Muscle layer of duodenum (tissue), 2 donors: ENCODE data around the gene FGF19.

Source experiments
- H3K27ac ChIP-seq: one replicate; pipeline ENCODE4 v1.7.0; 2013; ENCODE audit warnings: mild to moderate bottlenecking, low read length
- H3K27me3 ChIP-seq: one replicate; pipeline ENCODE4 v1.7.0; 2013; ENCODE audit warnings: low read depth, mild to moderate bottlenecking, control low read depth, low read length
- H3K36me3 ChIP-seq, 2 donors: one replicate each; pipeline ENCODE4 v1.7.0; 2013; ENCODE audit warnings: low read length in 2 of 2, control low read depth in 1 of 2, mild to moderate bottlenecking in 1 of 2; ENCODE audit not compliant: insufficient read depth in 2 of 2, control insufficient read depth in 1 of 2
- H3K4me1 ChIP-seq, 2 donors: one replicate each; pipeline ENCODE4 v1.7.0; 2013; ENCODE audit warnings: low read length in 2 of 2, mild to moderate bottlenecking in 2 of 2, control low read depth in 1 of 2, moderate library complexity in 1 of 2; ENCODE audit not compliant: insufficient read depth in 2 of 2, control insufficient read depth in 1 of 2
- H3K4me3 ChIP-seq, 2 donors: one replicate each; pipeline ENCODE4 v1.7.0; 2013; ENCODE audit warnings: low read length in 2 of 2, low read depth in 1 of 2, mild to moderate bottlenecking in 1 of 2
- H3K9me3 ChIP-seq, 2 donors: one replicate each; pipeline ENCODE4 v1.7.0; 2013; ENCODE audit warnings: low read length in 2 of 2, control low read depth in 1 of 2, mild to moderate bottlenecking in 1 of 2; ENCODE audit not compliant: control insufficient read depth in 1 of 2
- donor health status: healthy.

The FGF19 gene

DNA sequence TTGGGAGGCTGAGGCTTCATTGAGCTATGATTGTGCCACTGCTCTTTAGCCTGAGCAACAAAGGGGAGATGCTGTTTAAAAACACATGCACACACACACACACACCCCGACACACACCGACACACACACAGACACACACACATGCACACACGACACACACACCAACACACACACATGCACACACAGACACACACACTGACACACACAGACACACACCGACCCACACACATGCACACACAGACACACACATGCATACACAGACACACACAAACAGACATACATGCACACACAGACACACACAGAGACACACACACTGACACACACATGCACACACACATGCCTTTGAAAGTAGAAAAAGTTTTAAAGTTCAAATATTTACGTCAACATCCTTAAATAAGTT, 23.1 kb downstream of the FGF19 start:
- no peaks in the 10 kb centered on the region for H3K27me3 ChIP-seq
- no peaks in the 10 kb centered on the region for H3K9me3 ChIP-seq
- H3K27ac ChIP-seq, result no peak overlapping the region
- H3K4me3 ChIP-seq, result no peak overlapping the region
- peaks cover 0 to 2% of the 10 kb centered on the region in 2 donors for H3K4me1 ChIP-seq
- H3K36me3 ChIP-seq, result no peaks in the 10 kb centered on the region

DNA sequence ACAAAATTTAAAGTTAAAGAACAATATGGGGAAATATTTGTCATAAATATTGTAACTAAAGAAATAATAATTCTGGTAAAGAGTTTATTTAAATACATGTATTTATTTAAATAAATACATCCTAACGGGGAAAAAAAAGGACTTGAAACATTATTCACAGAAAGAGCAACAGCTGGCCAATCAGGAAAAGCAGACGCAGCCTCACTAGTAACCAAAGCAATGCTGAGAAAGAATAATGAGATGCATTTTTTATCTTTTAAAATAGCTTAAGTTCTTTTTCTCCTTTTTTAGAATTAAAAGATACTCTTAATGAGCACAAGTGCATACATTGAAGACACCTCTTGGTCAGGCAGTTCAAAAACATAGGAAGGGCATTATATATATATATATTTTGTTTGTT, 26.1 kb downstream of the FGF19 start:
- Histone ChIP-seq H3K4me1 (peaks cover 6 to 22% of the 10 kb centered on the region in 2 donors), H3K27me3 (no peaks in the 10 kb centered on the region), H3K9me3 (no peaks in the 10 kb centered on the region), H3K36me3 (peaks cover 0 to 8% of the 10 kb centered on the region in 2 donors), H3K4me3 (no peak overlapping the region), H3K27ac (no peak overlapping the region)

DNA sequence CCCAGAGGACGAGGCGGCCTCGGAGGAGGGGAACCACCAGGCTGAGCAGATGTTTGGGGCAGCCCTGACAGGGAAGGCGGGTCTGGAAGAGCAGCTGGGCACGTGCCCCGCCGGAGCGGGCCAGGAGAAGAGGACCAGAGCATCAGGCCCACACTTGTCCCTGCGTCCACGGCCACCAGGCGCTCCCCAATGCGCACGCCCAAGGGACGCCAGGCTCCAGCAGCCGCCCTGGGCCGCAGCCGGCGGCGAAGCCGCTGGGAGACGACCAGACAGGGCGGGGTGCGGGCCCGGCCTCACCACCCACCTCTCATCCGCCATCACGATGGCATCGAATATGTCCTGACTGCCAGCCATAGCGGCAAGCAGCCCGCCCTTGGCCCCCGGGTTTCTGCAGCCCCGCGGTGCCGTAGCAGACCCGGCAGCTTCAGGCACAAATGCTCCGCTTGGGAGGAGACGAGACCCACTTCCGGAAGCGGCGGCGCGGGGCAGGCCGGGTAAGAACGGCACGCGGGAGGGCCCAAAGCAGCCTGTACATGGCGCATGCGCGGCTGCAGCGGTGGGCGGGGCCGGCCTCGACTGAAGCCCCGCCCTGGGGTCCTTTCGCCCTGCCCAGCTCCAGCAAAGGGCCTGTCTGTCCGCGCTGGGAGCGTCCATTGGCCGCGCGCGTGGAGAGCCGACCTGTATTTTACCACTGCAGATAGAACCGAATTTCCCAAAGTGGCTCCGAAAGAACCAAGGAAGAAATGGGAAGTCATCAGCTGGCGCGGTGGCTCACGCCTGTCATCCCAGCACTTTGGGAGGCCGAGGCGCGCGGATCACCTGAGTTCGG, 28.7 kb downstream of the FGF19 start, which contains the start of gene LTO1:
LTO1 (minus strand) TSS at position 468 of the 829 bp plus-strand sequence; CDS start at position 354, 114 bp downstream.
- H3K27me3 ChIP-seq, result no peaks in the 10 kb centered on the region

DNA sequence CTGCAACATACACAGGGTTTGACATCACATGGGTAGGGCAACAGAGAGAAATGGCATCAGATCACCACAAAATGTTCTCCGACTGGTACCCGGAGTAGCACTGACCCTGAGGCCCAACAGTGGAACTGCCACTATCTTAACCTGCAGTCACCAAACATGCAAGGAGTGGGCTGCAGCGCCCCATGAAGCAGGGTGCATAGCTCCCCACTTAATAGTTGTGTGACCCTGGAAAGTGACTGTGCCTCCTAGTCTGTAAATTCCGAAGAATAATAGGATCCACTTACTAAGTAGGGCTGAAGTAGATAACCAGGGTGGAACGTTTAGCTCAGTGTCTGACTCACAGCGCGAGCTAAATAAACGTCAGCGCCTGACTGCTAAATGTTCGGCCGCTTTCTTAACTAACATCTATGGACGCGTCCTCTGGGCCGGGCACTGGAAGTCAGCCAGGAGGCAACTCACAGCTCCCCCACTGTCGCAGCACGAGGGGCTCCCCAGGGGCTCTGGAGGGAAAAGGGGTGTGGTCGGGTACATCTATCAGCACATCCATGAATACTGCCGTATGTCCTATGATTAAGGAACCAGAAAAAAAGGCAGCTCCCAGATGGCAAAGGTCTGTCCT, 29.4 kb downstream of the FGF19 start:
- peak overlapping the region; percentile 80 for H3K27ac ChIP-seq
- peaks cover 9 to 35% of the 10 kb centered on the region in 2 donors for H3K36me3 ChIP-seq
- H3K4me1 ChIP-seq, result peaks cover 13 to 32% of the 10 kb centered on the region in 2 donors
- H3K27me3 ChIP-seq, result no peaks in the 10 kb centered on the region
- peak overlapping the region; percentile 96 to 100 for H3K4me3 ChIP-seq
- H3K9me3 ChIP-seq, result no peaks in the 10 kb centered on the region

More for the DNA sequence above, 28.7 kb downstream of the FGF19 start, which contains the start of gene LTO1:
- Histone ChIP-seq H3K9me3 (no peaks in the 10 kb centered on the region), H3K27ac (peak within 1 kb of the TSS; percentile 80), H3K4me3 (peak within 1 kb of the TSS; percentile 96 to 100), H3K36me3 (peaks cover 9 to 31% of the 10 kb centered on the region in 2 donors), H3K4me1 (peaks cover 10 to 28% of the 10 kb centered on the region in 2 donors)

DNA sequence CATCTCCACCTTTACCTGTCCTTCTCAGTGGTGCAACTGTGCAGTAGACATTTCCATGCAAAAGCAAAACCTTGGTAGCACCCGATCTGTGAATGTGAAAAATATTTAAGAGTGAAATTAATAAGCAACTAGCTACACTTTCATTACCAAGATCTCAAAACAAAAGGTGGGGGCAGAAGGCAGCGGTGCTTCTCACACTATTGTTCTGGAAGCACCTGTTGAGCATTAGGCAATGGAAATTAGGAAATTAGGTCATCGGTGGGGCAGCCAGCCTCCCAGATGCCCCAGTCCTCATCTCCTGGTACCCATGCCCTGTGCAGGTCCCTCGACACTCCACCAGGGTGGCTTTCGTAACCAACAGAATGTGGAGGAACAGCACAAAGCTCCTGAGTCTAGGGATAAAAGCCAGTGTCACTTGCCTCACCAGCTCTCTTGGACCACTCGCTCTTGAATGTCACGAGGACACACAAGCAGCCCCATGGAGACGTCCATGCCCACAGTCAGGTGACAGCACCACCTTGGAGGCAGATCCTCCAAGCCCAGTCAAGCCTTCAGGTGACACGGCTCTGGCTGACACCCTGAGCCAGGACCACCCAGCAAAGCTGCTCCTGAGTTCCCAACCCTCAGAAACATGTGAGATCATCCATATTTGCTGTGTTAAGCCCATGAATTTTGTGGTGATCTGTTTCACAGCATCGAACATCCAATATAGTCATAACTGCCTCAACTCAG, 31.9 kb downstream of the FGF19 start:
- peaks cover 9 to 46% of the 10 kb centered on the region in 2 donors for H3K36me3 ChIP-seq

DNA sequence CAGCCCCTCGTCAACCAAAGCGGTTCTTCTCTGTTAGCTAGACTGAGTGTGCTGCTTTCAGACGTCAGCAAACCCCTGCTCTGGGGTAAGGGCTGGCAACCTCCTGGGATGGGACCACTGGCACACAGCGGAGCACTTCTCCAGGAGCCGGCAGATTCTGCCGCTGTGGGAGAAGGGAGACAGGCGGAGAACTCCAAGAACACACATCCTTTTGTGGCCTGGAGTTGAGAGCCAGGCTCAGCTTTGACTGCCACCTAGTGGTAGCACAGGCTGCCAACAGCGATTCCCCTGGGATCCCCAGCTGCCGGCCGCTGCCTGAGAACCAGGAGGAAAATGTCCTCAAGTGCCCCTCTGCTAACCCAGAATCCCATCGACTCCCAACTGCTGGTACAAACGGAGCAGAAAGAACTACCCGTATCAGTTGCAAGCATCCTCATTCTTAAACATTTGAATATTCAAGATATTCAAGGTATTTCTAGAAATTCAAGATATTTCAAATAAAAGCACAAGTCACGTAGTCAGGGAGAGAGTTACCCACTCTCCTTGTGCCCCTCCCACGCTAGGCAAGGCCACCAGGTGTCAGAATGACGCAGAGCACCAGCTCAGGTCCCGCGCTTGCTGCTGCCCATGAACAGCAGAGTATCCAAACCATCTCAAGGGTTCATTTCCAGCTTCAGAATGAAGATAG, 33.5 kb downstream of the FGF19 start:
- no peaks in the 10 kb centered on the region for H3K9me3 ChIP-seq
- no peak overlapping the region for H3K4me3 ChIP-seq
- H3K27ac ChIP-seq, result no peak overlapping the region
- H3K36me3 ChIP-seq, result peaks cover 15 to 55% of the 10 kb centered on the region in 2 donors
- H3K4me1 ChIP-seq, result peaks cover 13 to 29% of the 10 kb centered on the region in 2 donors
- H3K27me3 ChIP-seq, result no peaks in the 10 kb centered on the region

More for the DNA sequence above, 31.9 kb downstream of the FGF19 start:
- H3K4me1 ChIP-seq, result peaks cover 13 to 32% of the 10 kb centered on the region in 2 donors
- no peak overlapping the region for H3K4me3 ChIP-seq
- H3K9me3 ChIP-seq, result no peaks in the 10 kb centered on the region
- no peak overlapping the region for H3K27ac ChIP-seq
- H3K27me3 ChIP-seq, result no peaks in the 10 kb centered on the region

DNA sequence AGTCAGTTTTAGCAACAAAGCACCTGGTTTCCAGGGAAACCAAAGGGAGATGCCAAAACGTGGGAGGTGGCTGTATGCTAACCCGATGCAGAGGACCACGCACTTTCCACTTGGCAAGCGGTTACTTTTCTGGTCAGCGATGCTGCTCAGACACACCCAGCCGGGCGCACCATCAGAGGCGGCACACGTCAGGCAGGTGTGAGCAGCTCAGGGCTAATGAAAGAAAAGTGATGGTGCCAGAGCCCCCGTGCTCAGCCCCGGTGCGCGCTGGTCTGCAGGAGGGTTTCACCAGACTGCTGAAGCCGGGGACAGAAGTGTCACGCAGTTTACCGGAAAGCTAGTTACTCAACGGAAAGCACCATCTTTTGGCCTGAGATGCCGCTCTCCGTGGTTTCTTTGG, 34.3 kb downstream of the FGF19 start:
- H3K27ac ChIP-seq, result no peak overlapping the region
- peaks cover 13 to 25% of the 10 kb centered on the region in 2 donors for H3K4me1 ChIP-seq
- no peaks in the 10 kb centered on the region for H3K9me3 ChIP-seq
- no peak overlapping the region for H3K4me3 ChIP-seq
- H3K36me3 ChIP-seq, result peaks cover 20 to 57% of the 10 kb centered on the region in 2 donors
- no peaks in the 10 kb centered on the region for H3K27me3 ChIP-seq

DNA sequence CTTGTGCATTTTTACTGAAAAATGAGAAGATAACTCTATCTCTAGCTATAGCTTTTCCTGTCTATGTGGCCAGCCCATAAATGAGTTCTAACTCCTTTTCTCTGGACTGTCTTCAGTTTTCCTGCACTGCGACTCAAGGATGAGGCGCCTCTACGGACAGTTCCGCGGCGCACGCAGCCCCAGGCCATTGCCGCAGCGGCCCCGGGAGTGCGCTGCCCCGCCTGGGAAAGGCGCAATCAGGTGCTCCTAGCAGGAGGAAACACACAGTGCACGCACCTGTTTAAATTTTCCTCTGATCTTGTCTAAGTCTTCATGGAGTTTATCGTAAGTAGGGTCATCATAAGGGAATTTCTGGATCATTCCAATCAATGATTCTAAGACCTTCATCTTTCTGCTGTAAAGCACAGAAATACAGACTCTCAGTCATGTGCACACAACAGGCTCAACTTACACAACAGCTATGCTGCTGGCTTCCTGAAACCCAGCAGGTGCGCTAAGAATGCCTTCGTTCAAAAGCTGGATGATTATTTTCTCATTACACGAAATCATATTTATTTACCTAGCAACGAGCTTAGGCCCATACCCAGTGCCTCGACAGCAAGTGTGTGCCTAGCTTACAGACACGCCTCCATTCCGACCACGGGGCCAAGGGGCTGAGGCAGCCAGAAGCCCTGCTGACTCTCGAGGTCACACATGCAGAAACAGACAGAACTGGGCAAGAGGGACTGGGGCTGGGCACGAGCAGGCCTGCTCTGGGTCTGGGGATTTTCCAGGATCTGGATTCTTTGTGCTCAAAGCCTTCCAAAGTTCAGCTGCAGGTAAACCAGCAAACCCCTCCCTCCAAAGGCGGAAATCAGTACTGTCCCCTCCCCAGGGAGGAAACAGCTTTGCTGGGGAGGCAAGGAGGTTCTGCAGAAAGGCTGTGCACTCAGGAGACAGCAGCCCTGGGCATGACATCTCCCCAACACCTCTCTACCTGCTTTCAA, 35.9 kb downstream of the FGF19 start:
- H3K36me3 ChIP-seq, result peaks cover 20 to 72% of the 10 kb centered on the region in 2 donors
- no peak overlapping the region for H3K4me3 ChIP-seq
- no peak overlapping the region for H3K27ac ChIP-seq
- H3K27me3 ChIP-seq, result no peaks in the 10 kb centered on the region
- peaks cover 7 to 9% of the 10 kb centered on the region in 2 donors for H3K4me1 ChIP-seq
- H3K9me3 ChIP-seq, result no peaks in the 10 kb centered on the region

DNA sequence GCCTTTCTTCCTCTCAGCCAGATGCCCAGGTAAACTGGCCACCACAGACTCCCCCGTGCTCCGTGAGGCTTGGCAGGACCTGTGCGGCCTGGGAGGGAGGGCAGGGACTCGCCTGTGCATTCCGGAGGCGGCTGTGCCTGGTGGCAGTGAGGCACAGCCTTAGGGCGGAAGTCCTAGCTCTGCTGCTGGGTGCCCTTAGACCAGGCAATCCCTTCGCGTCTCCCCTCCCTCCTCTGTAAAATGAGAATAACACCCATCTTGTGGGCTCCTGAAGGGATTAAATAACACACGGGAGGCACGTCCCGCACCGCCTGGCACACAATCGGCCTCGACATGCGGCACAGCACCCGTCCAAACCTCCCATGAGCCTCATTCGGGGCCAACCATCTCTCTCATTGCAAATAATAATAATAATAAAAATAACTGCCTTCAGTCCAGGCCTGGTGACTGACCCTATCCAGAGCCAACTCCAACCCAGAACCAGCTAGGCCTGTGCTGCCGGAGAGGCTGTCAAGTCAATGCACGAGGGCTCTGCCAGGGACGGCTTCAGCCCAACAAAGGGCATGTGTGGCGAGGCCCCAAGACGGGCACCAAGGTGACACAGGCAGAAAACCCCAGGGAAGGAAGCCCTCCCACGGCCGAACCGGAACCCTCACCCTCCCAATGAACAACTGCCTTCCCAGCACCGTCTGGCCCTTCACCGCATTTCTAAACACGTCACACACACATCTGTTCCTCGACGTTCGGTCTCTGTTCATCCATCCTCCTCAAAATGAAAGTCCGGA, 36.9 kb downstream of the FGF19 start:
- Histone ChIP-seq H3K4me1 (peaks cover 7 to 9% of the 10 kb centered on the region in 2 donors), H3K9me3 (no peaks in the 10 kb centered on the region), H3K36me3 (peaks cover 18 to 65% of the 10 kb centered on the region in 2 donors), H3K27me3 (no peaks in the 10 kb centered on the region), H3K27ac (no peak overlapping the region), H3K4me3 (no peak overlapping the region)
